NCI-H128 (cell line): ENCODE results near the gene EPHA4.
A peak's percentile ranks its signal among the peaks of the same experiment; 100 is the strongest.

Source experiments
- DNase-seq: peaks from one replicate; lab custom pipeline; 2025; ENCODE audit not compliant: unreplicated experiment; lab: John Stamatoyannopoulos, UW

Gene EPHA4

GRCh38 chr2:221572219-221572820, at the start of gene EPHA4:
EPHA4 (minus strand) TSS chr2:221572304; CDS start chr2:221572248, 56 bp downstream.
- DNase-seq, result peak; percentile 39

GRCh38 chr2:221618007-221618406, 45.9 kb upstream of the EPHA4 start:
- no peak for DNase-seq

DNA sequence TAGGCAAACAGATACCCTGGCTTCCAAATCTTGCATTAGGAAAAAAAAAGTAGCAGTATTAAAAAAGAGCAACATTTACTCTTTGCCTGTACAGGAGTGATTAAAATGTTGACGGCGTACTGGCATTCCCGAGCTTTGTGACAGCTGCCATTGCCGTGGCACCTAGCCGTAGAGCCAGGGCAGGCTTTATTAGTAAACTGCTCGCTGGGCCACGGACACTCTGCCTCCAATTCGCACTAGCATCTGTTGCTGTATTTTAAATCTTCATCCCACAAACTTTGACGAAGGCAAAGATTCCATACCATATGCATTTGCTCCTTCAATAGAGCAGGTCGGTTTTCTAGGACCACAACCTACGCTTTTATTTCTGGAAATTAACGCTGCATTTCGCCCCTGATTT, 44.5 kb upstream of the EPHA4 start:
- no peak for DNase-seq

DNA sequence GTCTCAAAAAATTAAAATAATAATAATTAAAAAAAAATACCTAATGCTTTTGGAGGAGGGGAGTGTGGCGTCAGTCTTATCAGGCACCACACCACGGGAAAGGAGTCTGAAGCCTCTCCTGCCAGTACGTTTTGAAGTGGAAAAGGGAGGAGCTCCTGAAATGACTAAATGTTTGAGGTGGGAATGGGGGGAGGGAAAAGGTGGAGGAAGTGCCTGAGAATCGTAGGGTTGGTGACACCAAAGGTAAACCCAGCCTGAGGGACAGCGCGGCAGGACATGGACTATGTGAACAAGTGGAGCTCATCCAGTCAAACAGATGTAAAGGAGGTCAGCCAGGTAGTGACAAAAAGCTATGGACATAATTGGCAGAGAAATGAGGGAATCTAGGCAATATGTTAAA, 42.2 kb upstream of the EPHA4 start:
- no peak for DNase-seq

DNA sequence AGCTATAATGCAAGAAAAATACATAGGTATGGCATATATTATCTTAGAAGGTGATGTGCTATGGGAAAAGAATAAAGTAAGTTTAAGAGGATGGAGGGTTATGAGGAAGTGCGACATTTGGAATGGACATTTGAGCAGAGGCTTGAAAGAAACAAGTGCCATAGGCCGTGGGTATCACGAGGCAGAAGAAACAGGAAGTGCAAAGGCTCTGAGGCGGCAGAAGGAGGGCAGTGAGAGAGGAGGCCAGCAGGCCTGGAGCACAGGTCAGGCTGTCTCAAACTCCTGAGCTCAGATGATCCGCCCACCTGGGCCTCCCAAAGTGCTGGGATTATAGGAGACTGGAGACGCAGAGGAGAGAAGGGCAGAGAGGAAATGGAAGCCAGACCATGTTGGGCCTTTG, 40.7 kb upstream of the EPHA4 start:
- no peak for DNase-seq

GRCh38 chr2:221612161-221612560, 40.1 kb upstream of the EPHA4 start:
- no peak for DNase-seq

GRCh38 chr2:221610675-221611074, 38.6 kb upstream of the EPHA4 start:
- DNase-seq, result no peak

DNA sequence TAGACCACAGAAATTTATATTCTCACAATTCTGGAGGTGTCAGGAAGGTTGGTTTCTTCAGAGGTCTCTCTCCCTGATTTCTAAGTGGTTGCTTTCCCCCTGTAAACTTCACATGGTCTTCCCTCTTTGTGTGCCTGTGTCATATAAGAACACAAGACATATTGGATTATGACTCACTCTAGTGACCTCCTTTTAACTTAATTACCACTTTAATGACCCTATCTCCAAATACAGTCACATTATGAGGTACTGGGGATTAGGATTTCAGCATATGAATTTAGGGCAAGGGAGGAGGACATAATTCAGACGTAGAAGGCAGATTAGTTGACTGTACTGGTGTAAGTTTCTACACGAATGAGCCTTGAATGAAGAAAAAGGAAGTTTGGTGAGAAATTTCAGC, 38.2 kb upstream of the EPHA4 start:
- DNase-seq, result no peak

GRCh38 chr2:221608442-221608841, 36.3 kb upstream of the EPHA4 start:
- DNase-seq, result no peak

GRCh38 chr2:221606424-221606823, 34.3 kb upstream of the EPHA4 start:
- DNase-seq, result no peak

GRCh38 chr2:221605751-221606240, 33.7 kb upstream of the EPHA4 start:
- no peak for DNase-seq

DNA sequence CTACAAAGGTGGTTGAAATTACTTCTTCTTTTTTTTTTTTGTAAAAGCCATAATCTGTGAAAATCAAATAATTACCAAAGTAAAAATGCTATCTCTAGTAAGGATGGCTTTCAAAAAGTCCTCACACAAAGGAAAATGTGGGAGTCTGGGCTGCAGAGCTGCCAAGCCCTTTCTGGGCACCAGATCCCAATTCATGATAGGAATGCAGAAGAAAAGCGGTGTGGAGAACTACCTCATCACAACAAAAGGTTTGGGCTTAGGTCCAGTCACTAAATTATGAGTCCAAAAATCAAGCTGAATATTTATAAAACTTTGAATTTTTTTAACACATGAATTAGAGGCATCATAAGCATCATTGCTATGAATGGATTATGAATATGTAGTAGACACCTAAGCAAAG, 30.8 kb upstream of the EPHA4 start:
- no peak for DNase-seq

- no peak for DNase-seq
These were observed 29.3 kb upstream of the EPHA4 start for GRCh38 chr2:221601376-221601775.

- DNase-seq, result no peak
These were observed 28.3 kb upstream of the EPHA4 start for GRCh38 chr2:221600388-221600787.

GRCh38 chr2:221596192-221596591, 24.1 kb upstream of the EPHA4 start:
- no peak for DNase-seq

DNA sequence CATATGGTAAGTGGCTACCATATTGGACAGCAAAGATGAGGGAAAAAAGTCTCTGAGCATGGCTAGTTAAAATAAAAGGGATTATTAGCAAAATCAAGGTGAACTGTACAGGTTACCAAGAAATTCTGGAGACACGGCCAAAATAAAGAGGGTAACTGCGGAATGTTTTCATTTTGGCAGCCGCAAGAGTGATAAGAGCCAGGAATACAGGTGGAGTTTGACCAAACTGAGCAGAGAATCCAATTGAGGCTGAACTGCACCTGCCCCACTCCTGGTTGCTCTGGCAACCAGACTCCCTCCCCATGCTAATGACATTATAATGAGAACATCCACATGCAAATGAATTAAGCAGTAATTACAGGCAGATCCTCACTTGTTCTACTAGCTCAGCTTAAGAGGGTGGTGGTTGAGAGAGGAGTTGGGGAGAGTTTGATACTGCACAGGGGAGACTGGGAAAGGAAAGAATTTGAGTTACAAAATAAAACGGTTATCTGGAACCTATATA, 18.8 kb upstream of the EPHA4 start:
- DNase-seq, result no peak

- no peak for DNase-seq
These were observed 17.6 kb upstream of the EPHA4 start for GRCh38 chr2:221589696-221590095.

GRCh38 chr2:221588306-221588985, 16.3 kb upstream of the EPHA4 start:
- DNase-seq, result no peak

DNA sequence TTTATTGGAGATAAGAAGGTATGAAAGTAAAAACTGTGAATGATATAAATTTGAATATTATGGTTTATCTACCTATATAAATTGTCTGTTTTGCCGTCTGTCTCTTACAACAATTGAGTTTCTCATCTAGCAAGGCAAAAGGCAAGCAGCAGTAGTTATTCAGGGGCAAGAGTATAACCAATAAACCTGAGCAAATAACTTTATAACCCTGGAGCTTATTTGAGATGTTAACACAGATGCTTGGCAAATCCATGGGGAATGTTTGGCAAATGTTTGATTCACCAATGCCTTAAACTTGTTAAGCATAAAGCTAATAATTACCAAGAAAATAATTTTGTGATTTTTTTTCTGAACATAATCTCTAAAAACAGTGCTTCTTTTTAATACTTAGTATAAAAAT, 9.9 kb upstream of the EPHA4 start:
- no peak for DNase-seq

GRCh38 chr2:221574231-221574570, 2.1 kb upstream of the EPHA4 start:
- DNase-seq, result no peak

DNA sequence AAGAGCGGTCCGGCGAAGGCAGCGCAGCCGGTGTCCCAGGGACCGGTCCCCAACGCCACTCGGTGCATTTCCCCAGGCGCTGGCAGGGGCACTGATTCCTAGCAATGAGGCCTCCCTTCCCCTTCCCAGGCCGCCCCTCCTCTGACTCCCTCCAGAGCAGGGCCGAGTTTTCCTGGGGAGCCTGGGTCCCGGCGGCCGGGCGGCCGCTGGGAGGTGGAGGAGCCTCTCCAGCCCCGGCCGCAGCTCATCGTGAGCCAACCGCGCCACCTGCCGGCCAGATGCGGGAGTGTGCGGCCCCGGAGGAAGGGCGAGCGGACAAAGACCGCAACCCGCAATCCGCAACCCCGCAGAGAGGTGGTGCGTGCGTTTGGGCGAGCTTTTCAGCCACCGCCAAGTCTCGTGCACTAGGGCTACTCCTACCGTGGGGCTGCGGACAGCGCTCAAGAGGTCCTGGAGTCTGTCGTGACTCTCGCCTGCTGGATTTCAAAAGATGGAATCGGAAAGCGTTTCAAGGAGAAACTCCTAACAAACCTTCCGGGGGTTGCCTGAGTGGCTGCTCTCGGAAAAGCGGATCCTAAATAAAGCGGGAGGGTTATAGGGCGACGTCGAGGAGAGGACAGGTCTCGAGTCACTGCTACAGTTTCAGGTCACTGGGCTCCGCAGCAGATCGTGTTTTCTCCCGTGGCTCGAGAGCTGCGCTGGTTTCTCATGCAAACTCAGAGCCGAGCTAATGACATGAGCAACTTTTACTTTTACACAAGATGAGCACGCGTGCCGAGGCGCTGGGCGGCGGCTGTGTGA, 1.5 kb upstream of the EPHA4 start:
- DNase-seq, result peak; percentile 49
